Mammary epithelial cell (primary cell): ENCODE data around the gene SMIM36.

ENCODE experiments used
- EZH2 ChIP-seq: IDR thresholded peaks from 2 replicates; pipeline ENCODE4 v1.6.1; 2012; ENCODE audit warnings: low read length, inconsistent platforms, borderline replicate concordance
- TF ChIP-seq, protein P1 (sequence below), 2 donors: IDR thresholded peaks in 1 of 2; conservative IDR thresholded peaks in 1 of 2; 2 replicates each; pipeline ENCODE4 v1.5.1; 2011 to 2012; ENCODE audit warnings: inconsistent platforms in 2 of 2, low read length in 2 of 2, mild to moderate bottlenecking in 2 of 2, control low read depth in 1 of 2, low read depth in 1 of 2; ENCODE audit not compliant: insufficient read depth in 1 of 2; ENCODE audit errors: extremely low read depth in 1 of 2

DNA sequence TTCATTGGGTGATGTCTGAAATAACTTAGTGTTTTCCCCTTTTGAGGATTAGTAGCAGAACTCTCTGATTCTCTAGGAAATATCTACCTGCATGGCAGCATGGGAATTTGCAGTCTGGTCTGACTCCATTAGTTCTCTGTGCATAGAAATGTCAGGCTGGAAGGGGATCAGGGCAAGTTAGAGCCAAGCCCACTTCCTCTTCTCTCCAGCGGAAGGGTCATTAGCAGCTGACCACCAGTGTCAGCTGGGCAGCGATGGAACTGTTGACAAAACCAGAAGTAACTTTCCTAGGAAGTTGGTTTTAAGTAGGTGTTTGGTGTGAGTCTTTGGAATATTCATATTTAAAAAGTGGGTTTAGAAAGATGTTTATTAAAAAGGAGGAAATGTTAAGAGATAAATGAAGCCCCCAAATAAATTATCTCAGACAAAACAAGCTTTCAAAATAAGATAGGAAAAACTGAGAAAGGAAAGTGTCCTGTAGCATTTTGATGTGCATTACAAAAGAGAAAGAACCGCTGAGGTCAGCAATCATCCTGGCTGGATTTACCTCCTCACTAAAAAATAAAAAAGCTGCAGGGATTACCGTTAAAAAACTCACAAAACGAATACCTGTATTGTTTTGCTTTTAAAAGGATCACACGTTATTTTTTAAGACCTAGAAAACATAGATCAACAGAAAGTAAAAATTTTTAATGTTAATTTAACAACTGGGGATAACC, 57.3 kb downstream of the SMIM36 start:
- TF ChIP-seq, protein P1, sequence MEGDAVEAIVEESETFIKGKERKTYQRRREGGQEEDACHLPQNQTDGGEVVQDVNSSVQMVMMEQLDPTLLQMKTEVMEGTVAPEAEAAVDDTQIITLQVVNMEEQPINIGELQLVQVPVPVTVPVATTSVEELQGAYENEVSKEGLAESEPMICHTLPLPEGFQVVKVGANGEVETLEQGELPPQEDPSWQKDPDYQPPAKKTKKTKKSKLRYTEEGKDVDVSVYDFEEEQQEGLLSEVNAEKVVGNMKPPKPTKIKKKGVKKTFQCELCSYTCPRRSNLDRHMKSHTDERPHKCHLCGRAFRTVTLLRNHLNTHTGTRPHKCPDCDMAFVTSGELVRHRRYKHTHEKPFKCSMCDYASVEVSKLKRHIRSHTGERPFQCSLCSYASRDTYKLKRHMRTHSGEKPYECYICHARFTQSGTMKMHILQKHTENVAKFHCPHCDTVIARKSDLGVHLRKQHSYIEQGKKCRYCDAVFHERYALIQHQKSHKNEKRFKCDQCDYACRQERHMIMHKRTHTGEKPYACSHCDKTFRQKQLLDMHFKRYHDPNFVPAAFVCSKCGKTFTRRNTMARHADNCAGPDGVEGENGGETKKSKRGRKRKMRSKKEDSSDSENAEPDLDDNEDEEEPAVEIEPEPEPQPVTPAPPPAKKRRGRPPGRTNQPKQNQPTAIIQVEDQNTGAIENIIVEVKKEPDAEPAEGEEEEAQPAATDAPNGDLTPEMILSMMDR (conservative IDR thresholded peaks at IDR 0.05 in 1 of 2, IDR thresholded peaks at IDR 0.05 in 1 of 2; ENCODE audit: extremely low read depth in 1 of 2, insufficient read depth in 1 of 2, low read depth in 1 of 2, low read length in 2 of 2), result no peak
- TF ChIP-seq EZH2, result no peak
